ENCODE results near the gene MACROD2. TPM values are rescaled to one million over a fixed set of nuclear protein-coding genes. Genes with fewer than 3 reads are reported as not detected.

Gene MACROD2
- total and polyA plus RNA-seq, 2 experiments from 2014 or later = 2.8 to 4.3 TPM

DNA sequence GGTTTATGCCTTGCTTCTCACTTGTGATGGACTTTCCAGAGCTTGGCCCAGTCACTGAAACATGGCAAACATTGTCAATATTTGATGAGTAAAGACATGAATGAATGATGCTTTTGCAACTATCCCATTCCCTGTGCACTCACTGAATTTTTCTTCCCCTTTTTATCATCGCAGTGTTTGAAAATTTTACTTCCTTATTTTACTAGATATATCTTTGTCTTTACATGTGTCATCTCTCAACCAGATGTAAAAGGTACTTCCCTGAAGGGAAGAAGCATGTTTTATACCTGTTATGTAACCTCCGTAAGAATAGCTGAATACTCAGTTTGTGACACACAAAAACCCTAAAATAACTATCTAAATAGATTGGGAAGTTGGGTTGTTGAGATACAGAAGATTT, 886.8 kb downstream of the MACROD2 start:
- Mint-ChIP-seq H3K4me3 (no peak overlapping the region), H3K27me3 (ENCODE audit: insufficient read depth, low read depth, poor library complexity) (no peaks in the 10 kb centered on the region), H3K27ac (no peak overlapping the region), H3K36me3 (ENCODE audit: low read depth) (no peaks in the 10 kb centered on the region), H3K4me1 (peaks cover 6% of the 10 kb centered on the region; the same call in 2 of the 3 replicates), H3K9me3 (no peaks in the 10 kb centered on the region)
- no peak for TF ChIP-seq EZH2 (IDR thresholded peaks at IDR 0.05; ENCODE audit: low read depth, unreplicated experiment)
- TF ChIP-seq JUNB (IDR thresholded peaks at IDR 0.05; ENCODE audit: unreplicated experiment) = no peak
- no peak for TF ChIP-seq EZH2phosphoT487 (IDR thresholded peaks at IDR 0.05; ENCODE audit: unreplicated experiment)
- no peak for TF ChIP-seq ZNF331 (CRISPR knock-in tag; IDR thresholded peaks at IDR 0.05; ENCODE audit: low read depth)
- no peak for TF ChIP-seq NANOG (IDR thresholded peaks at IDR 0.05; ENCODE audit: borderline replicate concordance)
- TF ChIP-seq ZNF114 (CRISPR knock-in tag; IDR thresholded peaks at IDR 0.05) = no peak
- TF ChIP-seq POLR2AphosphoS5 (IDR thresholded peaks at IDR 0.05; ENCODE audit: low read depth) = no peak
- TF ChIP-seq, protein P1, sequence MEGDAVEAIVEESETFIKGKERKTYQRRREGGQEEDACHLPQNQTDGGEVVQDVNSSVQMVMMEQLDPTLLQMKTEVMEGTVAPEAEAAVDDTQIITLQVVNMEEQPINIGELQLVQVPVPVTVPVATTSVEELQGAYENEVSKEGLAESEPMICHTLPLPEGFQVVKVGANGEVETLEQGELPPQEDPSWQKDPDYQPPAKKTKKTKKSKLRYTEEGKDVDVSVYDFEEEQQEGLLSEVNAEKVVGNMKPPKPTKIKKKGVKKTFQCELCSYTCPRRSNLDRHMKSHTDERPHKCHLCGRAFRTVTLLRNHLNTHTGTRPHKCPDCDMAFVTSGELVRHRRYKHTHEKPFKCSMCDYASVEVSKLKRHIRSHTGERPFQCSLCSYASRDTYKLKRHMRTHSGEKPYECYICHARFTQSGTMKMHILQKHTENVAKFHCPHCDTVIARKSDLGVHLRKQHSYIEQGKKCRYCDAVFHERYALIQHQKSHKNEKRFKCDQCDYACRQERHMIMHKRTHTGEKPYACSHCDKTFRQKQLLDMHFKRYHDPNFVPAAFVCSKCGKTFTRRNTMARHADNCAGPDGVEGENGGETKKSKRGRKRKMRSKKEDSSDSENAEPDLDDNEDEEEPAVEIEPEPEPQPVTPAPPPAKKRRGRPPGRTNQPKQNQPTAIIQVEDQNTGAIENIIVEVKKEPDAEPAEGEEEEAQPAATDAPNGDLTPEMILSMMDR (conservative IDR thresholded peaks at IDR 0.05; ENCODE audit: low read depth in 2 of 2) = no peak
- no peak for TF ChIP-seq REST (IDR thresholded peaks at IDR 0.05; ENCODE audit: unreplicated experiment)
- no peak for DNase-seq (ENCODE audit: low spot score)
- 0 out of 2 replicates have a peak, but pooled peaks cover 2% of the 10 kb centered on the region for H3K4me1 ChIP-seq (ENCODE audit: insufficient read depth)
- H3K36me3 ChIP-seq (ENCODE audit: insufficient read depth) = no peaks in the 10 kb centered on the region
- H3F3A ChIP-seq (replicated peaks; ENCODE audit: low read depth) = no peaks in the 10 kb centered on the region
- H4K20me1 ChIP-seq (replicated peaks; ENCODE audit: insufficient read depth) = no peaks in the 10 kb centered on the region
- no peak overlapping the region for H2AFZ ChIP-seq
- no peak for ATAC-seq
- peaks cover 12% of the 10 kb centered on the region; the same call in 1 of the 2 replicates for H3K9me2 ChIP-seq (ENCODE audit: insufficient read depth)
- no peaks in the 10 kb centered on the region for H3K27me3 ChIP-seq (ENCODE audit: insufficient read depth)
- no peak overlapping the region for H3K4me2 ChIP-seq
- H3K27ac ChIP-seq (ENCODE audit: low read depth) = no peak overlapping the region
- no peak overlapping the region for H3K4me3 ChIP-seq
- no peaks in the 10 kb centered on the region for H3K79me2 ChIP-seq (replicated peaks; ENCODE audit: insufficient read depth)

- no peak overlapping the region for H3K27ac ChIP-seq (ENCODE audit: low read depth)
- Mint-ChIP-seq H3K27ac (no peak overlapping the region), H3K36me3 (ENCODE audit: low read depth) (no peaks in the 10 kb centered on the region), H3K4me1 (peaks cover 6% of the 10 kb centered on the region; the same call in 2 of the 3 replicates), H3K9me3 (no peaks in the 10 kb centered on the region), H3K4me3 (no peak overlapping the region), H3K27me3 (ENCODE audit: insufficient read depth, low read depth, poor library complexity) (no peaks in the 10 kb centered on the region)
- peaks cover 12% of the 10 kb centered on the region; the same call in 1 of the 2 replicates for H3K9me2 ChIP-seq (ENCODE audit: insufficient read depth)
- H3K27me3 ChIP-seq (ENCODE audit: insufficient read depth) = no peaks in the 10 kb centered on the region
- DNase-seq (ENCODE audit: low spot score) = no peak
- no peak overlapping the region for H2AFZ ChIP-seq
- no peak overlapping the region for H3K4me2 ChIP-seq
- H3K36me3 ChIP-seq (ENCODE audit: insufficient read depth) = no peaks in the 10 kb centered on the region
- H3K4me1 ChIP-seq (ENCODE audit: insufficient read depth) = 0 out of 2 replicates have a peak, but pooled peaks cover 2% of the 10 kb centered on the region
- no peaks in the 10 kb centered on the region for H3K79me2 ChIP-seq (replicated peaks; ENCODE audit: insufficient read depth)
- H3K4me3 ChIP-seq = no peak overlapping the region
- no peaks in the 10 kb centered on the region for H4K20me1 ChIP-seq (replicated peaks; ENCODE audit: insufficient read depth)
- no peak for ATAC-seq
- H3F3A ChIP-seq (replicated peaks; ENCODE audit: low read depth) = no peaks in the 10 kb centered on the region
- TF ChIP-seq EZH2phosphoT487 (IDR thresholded peaks at IDR 0.05; ENCODE audit: unreplicated experiment) = no peak
- TF ChIP-seq, protein P2, sequence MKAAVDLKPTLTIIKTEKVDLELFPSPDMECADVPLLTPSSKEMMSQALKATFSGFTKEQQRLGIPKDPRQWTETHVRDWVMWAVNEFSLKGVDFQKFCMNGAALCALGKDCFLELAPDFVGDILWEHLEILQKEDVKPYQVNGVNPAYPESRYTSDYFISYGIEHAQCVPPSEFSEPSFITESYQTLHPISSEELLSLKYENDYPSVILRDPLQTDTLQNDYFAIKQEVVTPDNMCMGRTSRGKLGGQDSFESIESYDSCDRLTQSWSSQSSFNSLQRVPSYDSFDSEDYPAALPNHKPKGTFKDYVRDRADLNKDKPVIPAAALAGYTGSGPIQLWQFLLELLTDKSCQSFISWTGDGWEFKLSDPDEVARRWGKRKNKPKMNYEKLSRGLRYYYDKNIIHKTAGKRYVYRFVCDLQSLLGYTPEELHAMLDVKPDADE (IDR thresholded peaks at IDR 0.05) = no peak
- TF ChIP-seq ZNF114 (CRISPR knock-in tag; IDR thresholded peaks at IDR 0.05) = no peak
- TF ChIP-seq, protein P1 (conservative IDR thresholded peaks at IDR 0.05; ENCODE audit: low read depth in 2 of 2) = no peak
- TF ChIP-seq EZH2 (IDR thresholded peaks at IDR 0.05; ENCODE audit: low read depth, unreplicated experiment) = no peak
- TF ChIP-seq POLR2AphosphoS5 (IDR thresholded peaks at IDR 0.05; ENCODE audit: low read depth) = no peak
- no peak for TF ChIP-seq REST (IDR thresholded peaks at IDR 0.05; ENCODE audit: unreplicated experiment)
- no peak for TF ChIP-seq STAT1 (IDR thresholded peaks at IDR 0.05; ENCODE audit: unreplicated experiment)
- no peak for TF ChIP-seq ZNF331 (CRISPR knock-in tag; IDR thresholded peaks at IDR 0.05; ENCODE audit: low read depth)
Measured at GRCh38 chr20:14882846-14883245, 887.5 kb downstream of the MACROD2 start.

Data from GM23338 (cell line).